Measurements from ENCODE around the gene ALG12.

DNA sequence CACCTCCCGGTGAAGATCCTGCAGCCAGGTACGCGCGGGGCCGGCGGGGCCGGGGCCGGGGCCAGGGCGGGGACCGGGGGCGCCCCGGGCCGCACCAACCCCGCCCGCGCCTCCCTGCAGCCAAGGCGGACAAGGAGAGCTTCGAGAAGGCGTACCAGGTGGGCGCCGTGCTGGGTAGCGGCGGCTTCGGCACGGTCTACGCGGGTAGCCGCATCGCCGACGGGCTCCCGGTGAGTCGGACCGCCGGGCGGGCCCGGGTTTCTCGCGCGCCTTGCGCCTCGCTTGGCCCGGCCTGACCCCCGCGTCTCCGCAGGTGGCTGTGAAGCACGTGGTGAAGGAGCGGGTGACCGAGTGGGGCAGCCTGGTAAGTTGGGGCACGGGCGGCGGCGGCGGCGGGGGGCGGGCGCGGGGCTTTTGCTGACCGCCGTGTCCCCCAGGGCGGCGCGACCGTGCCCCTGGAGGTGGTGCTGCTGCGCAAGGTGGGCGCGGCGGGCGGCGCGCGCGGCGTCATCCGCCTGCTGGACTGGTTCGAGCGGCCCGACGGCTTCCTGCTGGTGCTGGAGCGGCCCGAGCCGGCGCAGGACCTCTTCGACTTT lies 42.9 kb upstream of the ALG12 start:
- TF ChIP-seq, protein P1, sequence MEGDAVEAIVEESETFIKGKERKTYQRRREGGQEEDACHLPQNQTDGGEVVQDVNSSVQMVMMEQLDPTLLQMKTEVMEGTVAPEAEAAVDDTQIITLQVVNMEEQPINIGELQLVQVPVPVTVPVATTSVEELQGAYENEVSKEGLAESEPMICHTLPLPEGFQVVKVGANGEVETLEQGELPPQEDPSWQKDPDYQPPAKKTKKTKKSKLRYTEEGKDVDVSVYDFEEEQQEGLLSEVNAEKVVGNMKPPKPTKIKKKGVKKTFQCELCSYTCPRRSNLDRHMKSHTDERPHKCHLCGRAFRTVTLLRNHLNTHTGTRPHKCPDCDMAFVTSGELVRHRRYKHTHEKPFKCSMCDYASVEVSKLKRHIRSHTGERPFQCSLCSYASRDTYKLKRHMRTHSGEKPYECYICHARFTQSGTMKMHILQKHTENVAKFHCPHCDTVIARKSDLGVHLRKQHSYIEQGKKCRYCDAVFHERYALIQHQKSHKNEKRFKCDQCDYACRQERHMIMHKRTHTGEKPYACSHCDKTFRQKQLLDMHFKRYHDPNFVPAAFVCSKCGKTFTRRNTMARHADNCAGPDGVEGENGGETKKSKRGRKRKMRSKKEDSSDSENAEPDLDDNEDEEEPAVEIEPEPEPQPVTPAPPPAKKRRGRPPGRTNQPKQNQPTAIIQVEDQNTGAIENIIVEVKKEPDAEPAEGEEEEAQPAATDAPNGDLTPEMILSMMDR (IDR thresholded peaks at IDR 0.05; ENCODE audit: low read length), result no peak
- TF ChIP-seq EZH2phosphoT487 (IDR thresholded peaks at IDR 0.05; ENCODE audit: low read length), result no peak
- TF ChIP-seq EZH2 (optimal IDR thresholded peaks at IDR 0.05; ENCODE audit: low read depth, low read length), result no peak
